HepG2 (cell line): ENCODE measurements around the gene SV2B.

Experiments
- HOXA7 ChIP-seq: sonication (generic); formaldehyde crosslinking; IDR thresholded peaks from 2 replicates; pipeline ENCODE4 v1.8.1; 2022; ENCODE audit warnings: mild to moderate bottlenecking, missing genetic modification reagents, moderate library complexity
- POLR2A ChIP-seq, 2 experiments: IDR thresholded peaks; 2 replicates each; pipeline ENCODE4 v1.6.1; 2011; ENCODE audit warnings: low read depth in 2 of 2, low read length in 2 of 2, mild to moderate bottlenecking in 1 of 2, moderate library complexity in 1 of 2; ENCODE audit not compliant: insufficient read depth in 1 of 2
- ZNF180 ChIP-seq: sonication (generic); formaldehyde crosslinking; IDR thresholded peaks from 2 replicates; pipeline ENCODE4 v1.4.0; 2020; ENCODE audit warnings: low read depth, missing genetic modification reagents, borderline replicate concordance

- TF ChIP-seq POLR2A (IDR thresholded peaks at IDR 0.05; ENCODE audit: insufficient read depth in 1 of 2, low read depth in 2 of 2, low read length in 2 of 2) (no peak), ZNF180 (CRISPR knock-in tag) (no peak), HOXA7 (CRISPR knock-in tag) (no peak)
Measured at GRCh38 chr15:91122296-91122695, 22.2 kb downstream of the SV2B start.
